Prostate gland (tissue), 2 donors: ENCODE results near the gene ARRDC5.

Source experiments
- POLR2A ChIP-seq: fragments of 450-650 bp; IDR thresholded peaks from one replicate; pipeline ENCODE4 v1.6.1; 2016; ENCODE audit warnings: antibody characterized with exemption, mild to moderate bottlenecking
- TF ChIP-seq, protein P1 (sequence below), 4 experiments: fragments of 200-600 bp in 2 of 4; fragments of 450-650 bp in 2 of 4; sonication (generic) in 2 of 4; IDR thresholded peaks; 1 replicate in 3 of 4; 2 replicates in 1 of 4; pipeline ENCODE4 v1.5.1; 2016 to 2019; ENCODE audit warnings: antibody characterized with exemption in 4 of 4, mild to moderate bottlenecking in 2 of 4, moderate library complexity in 2 of 4

DNA sequence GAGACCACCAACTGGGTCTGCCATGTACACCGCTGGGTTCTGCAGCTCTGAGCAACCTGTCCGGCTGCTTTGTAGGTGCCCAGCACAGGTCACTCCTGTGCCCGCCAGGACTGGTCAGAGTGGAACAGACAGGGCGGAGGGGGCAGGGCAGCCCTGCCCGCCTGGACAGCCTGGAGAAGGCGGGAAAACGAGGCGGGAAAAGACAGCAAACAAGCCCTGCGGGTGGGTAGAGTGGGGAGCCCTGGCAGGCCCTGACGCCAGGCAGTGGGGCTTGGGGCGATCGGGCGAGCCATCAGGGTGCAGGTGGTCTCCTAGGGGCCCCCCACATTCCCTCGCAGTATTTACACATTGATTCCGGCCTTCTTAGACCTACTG, 6.1 kb upstream of the ARRDC5 start:
- TF ChIP-seq, protein P1, sequence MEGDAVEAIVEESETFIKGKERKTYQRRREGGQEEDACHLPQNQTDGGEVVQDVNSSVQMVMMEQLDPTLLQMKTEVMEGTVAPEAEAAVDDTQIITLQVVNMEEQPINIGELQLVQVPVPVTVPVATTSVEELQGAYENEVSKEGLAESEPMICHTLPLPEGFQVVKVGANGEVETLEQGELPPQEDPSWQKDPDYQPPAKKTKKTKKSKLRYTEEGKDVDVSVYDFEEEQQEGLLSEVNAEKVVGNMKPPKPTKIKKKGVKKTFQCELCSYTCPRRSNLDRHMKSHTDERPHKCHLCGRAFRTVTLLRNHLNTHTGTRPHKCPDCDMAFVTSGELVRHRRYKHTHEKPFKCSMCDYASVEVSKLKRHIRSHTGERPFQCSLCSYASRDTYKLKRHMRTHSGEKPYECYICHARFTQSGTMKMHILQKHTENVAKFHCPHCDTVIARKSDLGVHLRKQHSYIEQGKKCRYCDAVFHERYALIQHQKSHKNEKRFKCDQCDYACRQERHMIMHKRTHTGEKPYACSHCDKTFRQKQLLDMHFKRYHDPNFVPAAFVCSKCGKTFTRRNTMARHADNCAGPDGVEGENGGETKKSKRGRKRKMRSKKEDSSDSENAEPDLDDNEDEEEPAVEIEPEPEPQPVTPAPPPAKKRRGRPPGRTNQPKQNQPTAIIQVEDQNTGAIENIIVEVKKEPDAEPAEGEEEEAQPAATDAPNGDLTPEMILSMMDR (IDR thresholded peaks at IDR 0.05), result no peak
- no peak for TF ChIP-seq POLR2A
